PFSK-1 (cell line): ENCODE measurements around the gene MPP7.

Experiments
- FOXP2 ChIP-seq: optimal IDR thresholded peaks from 2 replicates; pipeline ENCODE3; 2011; ENCODE audit warnings: borderline replicate concordance, control low read depth, inconsistent platforms; ENCODE audit not compliant: insufficient read depth; ENCODE audit errors: extremely low read length, extremely low read depth
- POLR2AphosphoS5 ChIP-seq: IDR thresholded peaks from 2 replicates; pipeline ENCODE4 v1.6.1; 2012; ENCODE audit warnings: low read depth, mild to moderate bottlenecking, control low read depth, low read length, moderate library complexity
- SIN3A ChIP-seq: IDR thresholded peaks from 2 replicates; pipeline ENCODE4 v1.6.1; 2012; ENCODE audit warnings: mild to moderate bottlenecking, low read length, moderate library complexity, borderline replicate concordance; ENCODE audit not compliant: insufficient read depth
- TF ChIP-seq, protein P1 (sequence below), 2 experiments: IDR thresholded peaks; 2 replicates each; pipeline versions ENCODE4 v1.6.1 to v1.8.0; 2011 to 2012; ENCODE audit warnings: low read depth in 2 of 2, low read length in 2 of 2, control low read depth in 1 of 2, inconsistent platforms in 1 of 2, mild to moderate bottlenecking in 1 of 2, moderate library complexity in 1 of 2; ENCODE audit not compliant: insufficient read depth in 1 of 2

DNA sequence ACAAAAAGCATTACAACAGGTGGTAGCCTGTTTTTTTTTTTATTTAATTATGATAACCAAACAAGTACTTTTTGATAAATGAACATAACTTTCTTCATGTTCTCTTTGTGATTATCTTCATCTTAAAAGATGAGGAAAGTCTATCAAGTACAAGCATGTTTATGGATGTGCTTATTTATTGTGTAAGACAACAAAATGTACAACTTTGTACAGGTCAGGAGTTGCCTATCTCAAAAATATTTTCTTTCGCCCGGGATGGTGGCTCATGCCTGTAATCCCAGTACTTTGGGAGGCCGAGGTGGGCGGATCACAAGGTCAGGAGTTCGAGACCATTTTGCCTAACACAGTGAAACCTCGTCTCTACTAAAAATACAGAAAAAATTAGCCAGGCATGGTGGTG is 17.0 kb downstream of the MPP7 start:
- no peak for TF ChIP-seq POLR2AphosphoS5
- TF ChIP-seq FOXP2, result no peak
- TF ChIP-seq, protein P1, sequence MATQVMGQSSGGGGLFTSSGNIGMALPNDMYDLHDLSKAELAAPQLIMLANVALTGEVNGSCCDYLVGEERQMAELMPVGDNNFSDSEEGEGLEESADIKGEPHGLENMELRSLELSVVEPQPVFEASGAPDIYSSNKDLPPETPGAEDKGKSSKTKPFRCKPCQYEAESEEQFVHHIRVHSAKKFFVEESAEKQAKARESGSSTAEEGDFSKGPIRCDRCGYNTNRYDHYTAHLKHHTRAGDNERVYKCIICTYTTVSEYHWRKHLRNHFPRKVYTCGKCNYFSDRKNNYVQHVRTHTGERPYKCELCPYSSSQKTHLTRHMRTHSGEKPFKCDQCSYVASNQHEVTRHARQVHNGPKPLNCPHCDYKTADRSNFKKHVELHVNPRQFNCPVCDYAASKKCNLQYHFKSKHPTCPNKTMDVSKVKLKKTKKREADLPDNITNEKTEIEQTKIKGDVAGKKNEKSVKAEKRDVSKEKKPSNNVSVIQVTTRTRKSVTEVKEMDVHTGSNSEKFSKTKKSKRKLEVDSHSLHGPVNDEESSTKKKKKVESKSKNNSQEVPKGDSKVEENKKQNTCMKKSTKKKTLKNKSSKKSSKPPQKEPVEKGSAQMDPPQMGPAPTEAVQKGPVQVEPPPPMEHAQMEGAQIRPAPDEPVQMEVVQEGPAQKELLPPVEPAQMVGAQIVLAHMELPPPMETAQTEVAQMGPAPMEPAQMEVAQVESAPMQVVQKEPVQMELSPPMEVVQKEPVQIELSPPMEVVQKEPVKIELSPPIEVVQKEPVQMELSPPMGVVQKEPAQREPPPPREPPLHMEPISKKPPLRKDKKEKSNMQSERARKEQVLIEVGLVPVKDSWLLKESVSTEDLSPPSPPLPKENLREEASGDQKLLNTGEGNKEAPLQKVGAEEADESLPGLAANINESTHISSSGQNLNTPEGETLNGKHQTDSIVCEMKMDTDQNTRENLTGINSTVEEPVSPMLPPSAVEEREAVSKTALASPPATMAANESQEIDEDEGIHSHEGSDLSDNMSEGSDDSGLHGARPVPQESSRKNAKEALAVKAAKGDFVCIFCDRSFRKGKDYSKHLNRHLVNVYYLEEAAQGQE (IDR thresholded peaks at IDR 0.05; ENCODE audit: insufficient read depth in 1 of 2, low read depth in 2 of 2, low read length in 2 of 2), result no peak
- no peak for TF ChIP-seq SIN3A
